RWPE1 (cell line): Measurements from ENCODE around the gene SLC25A10.
A peak's percentile ranks its signal among the peaks of the same experiment; 100 is the strongest.
"Not testable (repeated sequence)": the region's sequence is repeated elsewhere in the genome, so short reads cannot be mapped to it uniquely, and the experiment has no call there.

Experiments
- CTCF ChIA-PET: fragments of 350-600 bp; sonication (Branson Sonifier 250); formaldehyde crosslinking; extraction: SDS; loops from one replicate; lab custom pipeline; 2021; lab: Yijun Ruan, JAX
- POLR2A ChIA-PET: fragments of 400-600 bp; formaldehyde crosslinking; extraction: SDS; loops from one replicate; lab custom pipeline; 2020; ENCODE audit warnings: antibody characterized with exemption; ENCODE audit not compliant: low non-redundant PET; lab: Yijun Ruan, JAX
- DNase-seq: peaks from one replicate; pipeline ENCODE4 v3.0.0; 2012; ENCODE audit warnings: low spot score
- H3K27ac ChIP-seq: fragments of 450-650 bp; 2 replicates; pipeline ENCODE4 v1.5.1; 2017
- CTCF ChIP-seq: fragments of 450-650 bp; conservative IDR thresholded peaks from 2 replicates; pipeline ENCODE4 v1.5.1; 2017; ENCODE audit warnings: low read depth, mild to moderate bottlenecking

SLC25A10 gene

GRCh38 chr17:81667754-81668153 is 44.3 kb upstream of the SLC25A10 start:
- DNase-seq = no peak
- TF ChIP-seq CTCF = no peak
- H3K27ac ChIP-seq = peak overlapping the region; percentile 86
- ChIA-PET CTCF (interaction anchor here (0.6 kb wide), 1 partner anchor 486 kb away, joined by 3 read pairs; no protein-coding TSS in a partner anchor), POLR2A (no interaction called here)

- CTCF ChIA-PET = no interaction called here
- POLR2A ChIA-PET = no interaction called here
- H3K27ac ChIP-seq = peak overlapping the region; percentile 51
- no peak for TF ChIP-seq CTCF
- no peak for DNase-seq
Observed at GRCh38 chr17:81672504-81672903, 39.6 kb upstream of the SLC25A10 start.

GRCh38 chr17:81672954-81673353 is 39.1 kb upstream of the SLC25A10 start:
- DNase-seq = no peak
- CTCF ChIA-PET = no interaction called here
- POLR2A ChIA-PET = no interaction called here
- H3K27ac ChIP-seq = peak overlapping the region; percentile 51
- TF ChIP-seq CTCF = no peak

GRCh38 chr17:81673561-81674258 is 38.4 kb upstream of the SLC25A10 start:
- H3K27ac ChIP-seq = peak overlapping the region; percentile 51
- no peak for DNase-seq
- ChIA-PET POLR2A (interaction anchor here (0.6 kb wide), 1 partner anchor 171 kb away, joined by 3 read pairs; no protein-coding TSS in a partner anchor), CTCF (interaction anchor here (0.9 kb wide), 1 partner anchor 1103 kb away, joined by 3 read pairs; no protein-coding TSS in a partner anchor)
- no peak for TF ChIP-seq CTCF

- POLR2A ChIA-PET = interaction anchor here (1.1 kb wide), 1 partner anchor 1102 kb away, joined by 4 read pairs; no protein-coding TSS in a partner anchor
- peak overlapping the region; percentile 51 for H3K27ac ChIP-seq
- DNase-seq = not testable (repeated sequence)
- TF ChIP-seq CTCF = peak; percentile 59
- CTCF ChIA-PET = interaction anchor here (0.6 to 1.0 kb wide), 5 partner anchors 29 to 1102 kb away, joined by 3 to 4 read pairs (median 3); no protein-coding TSS in a partner anchor
Observed at GRCh38 chr17:81675515-81676221, 36.4 kb upstream of the SLC25A10 start.

GRCh38 chr17:81676906-81677305 is 35.2 kb upstream of the SLC25A10 start:
- ChIA-PET CTCF (interaction anchor here (0.7 kb wide), 1 partner anchor 10 kb away, joined by 4 read pairs; the partner anchor contains the start of gene CCDC137), POLR2A (no interaction called here)

More at GRCh38 chr17:81676906-81677305, 35.2 kb upstream of the SLC25A10 start:
- no peak for DNase-seq
- TF ChIP-seq CTCF = no peak
- H3K27ac ChIP-seq = peak overlapping the region; percentile 30
